Mucosa of rectum (tissue), 2 donors: Measurements from ENCODE around the gene PDE6B.

ENCODE experiments used
- H3K27ac ChIP-seq, 2 donors: one replicate each; pipeline ENCODE4 v1.7.0; 2013; ENCODE audit warnings: inconsistent platforms in 2 of 2, low read depth in 2 of 2, low read length in 2 of 2
- H3K27me3 ChIP-seq, 2 donors: one replicate each; pipeline ENCODE4 v1.7.0; 2013; ENCODE audit warnings: low read length in 2 of 2; ENCODE audit not compliant: control insufficient read depth in 2 of 2, insufficient read depth in 2 of 2
- H3K36me3 ChIP-seq, 2 donors: one replicate each; pipeline ENCODE4 v1.7.0; 2013; ENCODE audit warnings: low read length in 2 of 2; ENCODE audit not compliant: control insufficient read depth in 2 of 2, insufficient read depth in 2 of 2
- H3K4me1 ChIP-seq, 2 donors: one replicate each; pipeline ENCODE4 v1.7.0; 2013; ENCODE audit warnings: low read length in 2 of 2, mild to moderate bottlenecking in 1 of 2; ENCODE audit not compliant: control insufficient read depth in 2 of 2, insufficient read depth in 2 of 2
- H3K4me3 ChIP-seq, 2 donors: one replicate each; pipeline ENCODE4 v1.7.0; 2013; ENCODE audit warnings: low read length in 2 of 2
- H3K9ac ChIP-seq, 2 donors: one replicate each; pipeline ENCODE4 v1.7.0; 2013; ENCODE audit warnings: low read length in 2 of 2, low read depth in 1 of 2, mild to moderate bottlenecking in 1 of 2
- H3K9me3 ChIP-seq, 2 donors: one replicate each; pipeline ENCODE4 v1.7.0; 2013; ENCODE audit warnings: low read length in 2 of 2; ENCODE audit not compliant: control insufficient read depth in 2 of 2
- donor health status: healthy.
- donor health status: Normal muscosa, but diverticular disease.

Gene PDE6B

DNA sequence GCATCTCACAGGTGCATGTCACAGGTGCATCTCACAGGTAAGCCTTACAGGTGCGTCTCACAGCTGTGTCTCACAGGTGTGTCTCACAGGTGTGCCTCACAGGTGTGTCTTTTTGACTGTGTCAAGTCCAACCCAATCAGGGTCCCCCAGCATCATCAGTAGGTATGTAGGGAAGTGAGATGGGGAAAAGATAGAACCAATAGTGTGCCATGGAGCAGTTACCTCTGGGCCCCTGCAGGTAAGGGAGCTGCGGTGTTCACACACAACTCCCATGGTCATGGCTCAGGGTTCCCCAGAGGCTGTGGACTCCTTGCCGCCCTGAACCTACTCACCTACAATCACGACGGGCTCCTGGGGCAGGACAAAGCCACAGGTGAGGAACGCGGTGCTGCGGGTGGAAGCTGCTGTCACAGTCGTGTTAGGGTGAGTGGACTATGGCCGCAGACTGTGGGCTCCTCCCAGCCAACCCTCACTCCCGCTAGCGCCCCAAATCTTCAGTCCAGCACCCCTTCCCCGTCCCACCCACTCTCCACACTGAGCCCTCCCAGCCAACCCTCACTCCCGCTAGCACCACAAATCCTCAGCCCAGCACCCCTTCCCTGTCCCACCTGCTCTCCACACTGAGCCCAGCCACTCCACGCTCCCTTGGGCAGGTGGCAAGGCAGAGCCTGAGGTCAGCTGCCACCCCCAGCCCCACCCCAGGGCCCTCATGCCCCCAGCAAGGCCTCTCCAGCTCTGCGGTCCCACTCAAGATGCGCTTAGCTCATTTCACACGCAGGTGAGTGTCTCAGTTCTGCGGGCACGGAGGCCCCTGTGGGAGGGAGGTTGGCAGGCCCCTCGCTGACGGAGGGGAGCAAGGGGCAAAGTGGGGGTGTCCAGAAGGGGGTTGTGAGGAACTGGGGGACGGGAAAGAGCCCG lies 2.1 kb upstream of the PDE6B start:
- Histone ChIP-seq H3K4me3 (no peak overlapping the region), H3K27ac (no peak overlapping the region), H3K9me3 (no peaks in the 10 kb centered on the region), H3K9ac (no peak overlapping the region), H3K36me3 (no peaks in the 10 kb centered on the region), H3K4me1 (no peaks in the 10 kb centered on the region), H3K27me3 (no peaks in the 10 kb centered on the region)

DNA sequence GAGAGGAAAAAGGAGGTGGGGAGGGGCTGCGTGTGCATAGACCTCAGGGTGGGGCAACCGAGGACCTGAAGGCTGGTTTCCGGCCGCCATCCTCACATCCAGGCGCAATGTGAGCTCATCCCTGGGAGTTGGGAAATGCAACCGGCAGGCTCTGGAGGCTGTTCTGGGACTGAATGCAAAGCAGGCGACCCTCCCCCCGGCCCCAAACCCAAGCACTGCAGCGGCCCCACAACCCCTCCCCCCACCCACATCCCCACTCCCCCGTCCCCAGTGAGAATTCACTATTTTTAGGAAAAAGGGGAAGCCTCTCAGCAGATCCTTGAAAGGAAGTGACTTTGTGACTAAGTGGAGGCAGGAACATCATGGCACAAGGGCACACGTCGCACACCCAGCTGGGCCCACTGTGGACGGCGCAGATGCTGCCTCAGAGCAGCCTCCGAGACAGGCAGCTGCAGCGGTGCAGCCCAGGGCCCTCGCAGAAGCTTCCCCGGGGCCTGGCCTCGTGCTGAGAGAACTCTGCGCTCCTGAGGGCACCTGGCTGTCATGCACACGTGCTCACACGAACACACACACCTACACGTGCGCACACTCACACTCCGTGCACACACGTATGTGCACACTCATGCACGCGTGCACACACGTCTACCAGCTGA lies 1.3 kb upstream of the PDE6B start:
- H3K27ac ChIP-seq: no peak overlapping the region
- no peaks in the 10 kb centered on the region for H3K9me3 ChIP-seq
- H3K9ac ChIP-seq: no peak overlapping the region
- no peaks in the 10 kb centered on the region for H3K27me3 ChIP-seq
- no peak overlapping the region for H3K4me3 ChIP-seq
- H3K4me1 ChIP-seq: no peaks in the 10 kb centered on the region
- H3K36me3 ChIP-seq: no peaks in the 10 kb centered on the region

DNA sequence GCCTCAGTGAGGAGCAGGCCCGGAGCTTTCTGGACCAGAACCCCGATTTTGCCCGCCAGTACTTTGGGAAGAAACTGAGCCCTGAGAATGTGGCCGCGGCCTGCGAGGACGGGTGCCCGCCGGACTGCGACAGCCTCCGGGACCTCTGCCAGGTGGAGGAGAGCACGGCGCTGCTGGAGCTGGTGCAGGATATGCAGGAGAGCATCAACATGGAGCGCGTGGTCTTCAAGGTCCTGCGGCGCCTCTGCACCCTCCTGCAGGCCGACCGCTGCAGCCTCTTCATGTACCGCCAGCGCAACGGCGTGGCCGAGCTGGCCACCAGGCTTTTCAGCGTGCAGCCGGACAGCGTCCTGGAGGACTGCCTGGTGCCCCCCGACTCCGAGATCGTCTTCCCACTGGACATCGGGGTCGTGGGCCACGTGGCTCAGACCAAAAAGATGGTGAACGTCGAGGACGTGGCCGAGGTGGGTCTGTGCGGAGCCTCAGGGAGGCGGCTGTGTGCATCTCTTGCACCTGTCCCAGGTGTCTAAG lies 323 bp downstream of the PDE6B start:
- Histone ChIP-seq H3K36me3 (no peaks in the 10 kb centered on the region), H3K4me1 (no peaks in the 10 kb centered on the region), H3K4me3 (no peak overlapping the region), H3K9ac (no peak overlapping the region), H3K27me3 (no peaks in the 10 kb centered on the region), H3K9me3 (no peaks in the 10 kb centered on the region), H3K27ac (no peak overlapping the region)

DNA sequence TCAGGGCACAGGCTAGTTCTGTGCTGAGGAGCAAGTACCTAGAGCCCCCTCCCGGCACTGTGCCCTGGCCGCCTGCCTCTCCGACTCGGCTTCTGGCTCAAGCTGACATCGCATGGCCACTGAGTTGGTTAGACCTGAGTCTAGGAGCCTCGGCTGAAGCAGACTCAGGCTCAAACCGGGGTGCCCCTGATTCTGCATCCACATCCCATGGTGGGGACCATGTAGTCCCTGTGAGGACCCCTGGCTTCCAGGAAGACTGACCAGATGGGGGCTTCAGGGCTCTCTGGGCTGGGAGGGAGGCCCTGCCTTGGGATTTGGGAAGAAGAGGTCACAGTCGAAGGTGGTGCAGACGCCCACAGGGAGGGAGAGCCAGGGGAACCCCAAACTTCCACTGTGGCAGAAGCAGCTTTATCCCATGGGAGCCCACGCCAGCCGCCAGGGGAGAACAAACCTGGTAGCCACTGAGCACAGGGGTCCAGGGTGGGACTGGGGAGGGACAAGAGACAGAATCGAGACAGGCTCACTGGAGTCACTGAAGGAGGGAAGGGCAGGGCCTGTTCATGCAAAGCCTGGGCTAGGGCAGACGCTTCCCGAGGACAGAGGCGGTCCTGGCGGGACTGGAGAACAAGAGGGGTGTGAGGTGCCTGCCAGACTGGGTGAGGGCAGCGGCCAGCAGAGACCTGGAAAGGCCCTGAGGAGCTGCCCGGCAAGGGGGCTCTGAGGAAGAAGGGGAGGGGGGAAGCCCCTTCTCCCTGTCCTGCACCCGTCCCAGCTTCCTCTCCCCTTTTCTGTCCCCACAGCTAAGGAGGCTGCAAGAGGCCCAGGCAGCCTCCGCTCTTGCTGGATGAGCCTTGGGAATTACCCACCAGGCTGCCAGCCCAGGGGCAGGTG lies 1.1 kb downstream of the PDE6B start:
- H3K36me3 ChIP-seq: no peaks in the 10 kb centered on the region
- no peaks in the 10 kb centered on the region for H3K9me3 ChIP-seq
- H3K27me3 ChIP-seq: no peaks in the 10 kb centered on the region
- H3K27ac ChIP-seq: no peak overlapping the region
- H3K4me3 ChIP-seq: no peak overlapping the region
- no peak overlapping the region for H3K9ac ChIP-seq
- no peaks in the 10 kb centered on the region for H3K4me1 ChIP-seq

DNA sequence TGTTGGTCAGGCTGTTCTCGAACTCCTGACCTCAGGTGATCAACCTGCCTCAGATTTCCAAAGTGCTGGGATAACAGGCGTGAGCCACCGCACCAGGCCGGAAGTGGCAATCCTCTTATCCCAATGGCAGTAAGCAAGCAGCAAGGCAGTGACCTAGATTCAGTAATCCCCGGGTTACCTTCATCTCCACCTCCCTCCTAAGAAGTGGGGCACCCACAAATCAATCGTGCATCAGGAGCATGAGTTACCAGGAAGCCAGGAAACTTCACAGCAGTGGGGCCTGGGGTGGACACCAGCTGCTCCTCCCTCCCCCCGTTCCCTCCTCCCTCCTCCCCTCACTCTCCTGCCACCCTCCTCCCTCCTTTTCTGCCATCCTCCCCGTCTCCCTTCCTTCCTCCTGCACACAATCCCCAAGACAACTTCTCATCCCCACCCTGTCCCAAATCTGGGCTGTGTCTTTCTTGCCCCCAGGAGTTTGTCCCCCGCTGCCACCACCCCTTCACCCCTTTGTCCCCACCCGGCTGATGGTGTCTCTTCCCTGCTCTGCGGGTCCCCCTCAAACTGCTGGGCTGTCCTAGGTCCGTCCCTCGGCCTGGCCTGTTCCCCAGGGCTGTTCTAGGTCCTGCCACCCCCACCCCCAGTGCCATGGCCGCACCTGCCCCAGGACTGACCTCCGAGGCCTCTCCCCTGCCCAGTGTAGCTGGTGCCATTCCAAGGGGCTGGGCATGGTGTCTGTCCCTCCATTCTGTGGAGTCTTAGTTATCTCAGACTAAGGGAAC lies 2.2 kb downstream of the PDE6B start:
- no peaks in the 10 kb centered on the region for H3K4me1 ChIP-seq
- H3K36me3 ChIP-seq: no peaks in the 10 kb centered on the region
- H3K9ac ChIP-seq: no peak overlapping the region
- H3K9me3 ChIP-seq: no peaks in the 10 kb centered on the region
- H3K27me3 ChIP-seq: no peaks in the 10 kb centered on the region
- H3K27ac ChIP-seq: no peak overlapping the region
- no peak overlapping the region for H3K4me3 ChIP-seq

DNA sequence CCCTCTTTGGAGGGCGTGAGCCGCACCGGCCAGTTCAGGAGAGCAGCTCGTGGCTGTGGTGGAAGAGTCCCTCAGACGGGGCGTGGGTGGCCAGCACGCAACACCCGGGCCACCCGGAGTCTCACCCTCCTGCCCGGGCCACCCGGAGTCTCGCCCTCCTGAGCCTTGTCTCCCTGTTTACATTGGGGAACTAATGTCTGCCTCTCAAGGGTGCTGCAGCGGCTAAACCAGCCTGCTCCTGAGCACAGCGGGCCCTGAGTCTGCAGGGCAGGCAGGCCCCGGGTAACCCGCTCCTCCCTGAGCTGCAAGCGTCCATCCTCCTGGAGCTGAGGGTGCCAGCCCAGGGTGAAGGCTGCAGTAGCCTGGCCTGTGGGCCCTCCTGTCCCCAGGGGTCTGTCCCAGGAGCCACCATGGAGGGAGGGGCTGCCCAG lies 3.0 kb downstream of the PDE6B start:
- H3K9me3 ChIP-seq: no peaks in the 10 kb centered on the region
- H3K4me3 ChIP-seq: no peak overlapping the region
- H3K27ac ChIP-seq: no peak overlapping the region
- no peaks in the 10 kb centered on the region for H3K4me1 ChIP-seq
- H3K27me3 ChIP-seq: no peaks in the 10 kb centered on the region
- H3K36me3 ChIP-seq: no peaks in the 10 kb centered on the region
- H3K9ac ChIP-seq: no peak overlapping the region

DNA sequence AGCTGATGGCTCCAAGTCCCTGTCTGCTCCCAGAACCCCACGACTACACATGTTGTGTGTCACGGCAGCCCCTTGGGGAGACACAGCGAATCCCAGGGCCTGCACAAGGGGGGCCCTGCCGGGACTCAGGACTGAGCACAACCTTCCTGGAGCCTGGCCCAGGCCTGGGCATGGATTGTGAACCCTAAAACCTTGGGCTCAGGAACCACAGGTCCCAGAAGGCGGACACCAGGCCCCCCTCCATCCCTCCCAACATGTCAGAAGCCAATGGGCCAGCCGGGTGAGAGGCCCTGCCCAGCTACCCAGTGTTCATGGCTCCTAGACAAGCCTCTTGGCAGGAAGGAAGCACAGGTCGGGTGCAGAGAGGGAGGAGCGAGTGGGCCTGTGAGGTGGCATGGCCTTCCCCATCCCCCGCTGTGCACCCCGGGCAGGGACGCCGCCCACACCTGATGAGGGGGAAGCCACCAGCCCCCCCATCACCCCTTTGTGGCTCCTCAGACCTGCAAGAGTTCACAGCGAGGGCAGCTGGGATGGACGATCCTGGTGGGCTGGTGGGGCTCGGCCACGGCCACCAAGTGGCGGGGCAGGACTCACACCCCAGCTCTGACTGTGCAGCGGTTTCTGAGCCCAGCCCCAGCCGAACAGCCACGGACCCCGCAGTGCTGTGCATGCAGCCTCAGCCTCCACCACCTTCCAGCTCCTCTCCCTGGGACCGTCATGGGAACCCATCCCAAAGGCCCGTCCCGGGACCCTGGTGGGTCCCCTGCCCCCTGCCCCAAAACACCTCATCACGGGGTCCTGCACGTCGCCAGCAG lies 3.7 kb downstream of the PDE6B start:
- Histone ChIP-seq H3K27ac (no peak overlapping the region), H3K4me1 (no peaks in the 10 kb centered on the region), H3K4me3 (no peak overlapping the region), H3K36me3 (no peaks in the 10 kb centered on the region), H3K9me3 (no peaks in the 10 kb centered on the region), H3K27me3 (no peaks in the 10 kb centered on the region), H3K9ac (no peak overlapping the region)

DNA sequence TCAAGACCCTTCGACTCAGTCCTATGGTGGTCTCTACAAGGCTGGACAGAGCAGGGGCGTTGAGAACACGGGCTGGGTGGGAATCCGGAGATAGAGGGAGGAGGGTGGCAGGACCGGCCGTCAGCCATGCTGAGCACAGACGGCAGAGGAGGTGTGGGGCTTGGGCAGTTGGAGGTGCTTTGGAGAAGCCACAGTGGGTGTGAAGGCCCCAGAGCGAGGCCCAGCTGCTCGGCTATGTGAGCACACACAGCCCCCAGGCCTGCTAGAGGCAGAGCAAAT lies 4.2 kb downstream of the PDE6B start:
- Histone ChIP-seq H3K9ac (no peak overlapping the region), H3K36me3 (no peaks in the 10 kb centered on the region), H3K27me3 (no peaks in the 10 kb centered on the region), H3K27ac (no peak overlapping the region), H3K4me1 (no peaks in the 10 kb centered on the region), H3K4me3 (no peak overlapping the region), H3K9me3 (no peaks in the 10 kb centered on the region)
